ENCODE data around the gene FNBP1L.
"Not testable (repeated sequence)": the region's sequence is repeated elsewhere in the genome, so short reads cannot be mapped to it uniquely, and the experiment has no call there.

FNBP1L gene

GRCh38 chr1:93575621-93576284 lies 127.8 kb downstream of the FNBP1L start:
- no peak for DNase-seq

- no peak for DNase-seq
Measured at GRCh38 chr1:93576346-93576745, 128.4 kb downstream of the FNBP1L start.

- no peak for DNase-seq
Measured at GRCh38 chr1:93576746-93577145, 128.8 kb downstream of the FNBP1L start.

- no peak for DNase-seq
Measured at GRCh38 chr1:93577536-93578432, 129.9 kb downstream of the FNBP1L start.

GRCh38 chr1:93578433-93578830 lies 130.5 kb downstream of the FNBP1L start:
- DNase-seq: no peak

- no peak for DNase-seq
Measured at GRCh38 chr1:93578911-93579825, 131.2 kb downstream of the FNBP1L start.

GRCh38 chr1:93579891-93580290 lies 132.0 kb downstream of the FNBP1L start:
- no peak for DNase-seq

GRCh38 chr1:93581917-93582850 lies 134.3 kb downstream of the FNBP1L start:
- no peak for DNase-seq

- DNase-seq: no peak
Measured at GRCh38 chr1:93584261-93585003, 136.5 kb downstream of the FNBP1L start.

- no peak for DNase-seq
Measured at GRCh38 chr1:93585059-93585966, 137.4 kb downstream of the FNBP1L start.

- DNase-seq: no peak
Measured at GRCh38 chr1:93587354-93587753, 139.4 kb downstream of the FNBP1L start.

- no peak for DNase-seq
Measured at GRCh38 chr1:93588206-93588605, 140.3 kb downstream of the FNBP1L start.

- no peak for DNase-seq
Measured at GRCh38 chr1:93588955-93589354, 141.0 kb downstream of the FNBP1L start.

- DNase-seq: not testable (repeated sequence)
Measured at GRCh38 chr1:93591291-93591675, 143.4 kb downstream of the FNBP1L start.

GRCh38 chr1:93591676-93592550 lies 144.0 kb downstream of the FNBP1L start:
- peak; percentile 17 for DNase-seq

- no peak for DNase-seq
Measured at GRCh38 chr1:93592551-93592949, 144.6 kb downstream of the FNBP1L start.

- no peak for DNase-seq
Measured at GRCh38 chr1:93593854-93594602, 146.1 kb downstream of the FNBP1L start.

- no peak for DNase-seq
Measured at GRCh38 chr1:93594603-93594880, 146.6 kb downstream of the FNBP1L start.

- no peak for DNase-seq
Measured at GRCh38 chr1:93595266-93595665, 147.3 kb downstream of the FNBP1L start.
